LNCaP clone FGC (cell line): ENCODE measurements around the gene TRIM37.

ENCODE experiments used
- DNase-seq: peaks from one replicate; pipeline ENCODE4 v3.0.0-alpha.2; 2011; ENCODE audit warnings: low read depth
- H3K4me3 ChIP-seq: 2 replicates; pipeline ENCODE4 v1.5.1; 2011; ENCODE audit warnings: mild to moderate bottlenecking, low read depth, low read length, control low read depth
- CTCF ChIP-seq: IDR thresholded peaks from 2 replicates; pipeline ENCODE4 v1.5.1; 2012; ENCODE audit warnings: mild to moderate bottlenecking; ENCODE audit not compliant: control insufficient read depth, insufficient read depth; ENCODE audit errors: extremely low read depth

Gene TRIM37

DNA sequence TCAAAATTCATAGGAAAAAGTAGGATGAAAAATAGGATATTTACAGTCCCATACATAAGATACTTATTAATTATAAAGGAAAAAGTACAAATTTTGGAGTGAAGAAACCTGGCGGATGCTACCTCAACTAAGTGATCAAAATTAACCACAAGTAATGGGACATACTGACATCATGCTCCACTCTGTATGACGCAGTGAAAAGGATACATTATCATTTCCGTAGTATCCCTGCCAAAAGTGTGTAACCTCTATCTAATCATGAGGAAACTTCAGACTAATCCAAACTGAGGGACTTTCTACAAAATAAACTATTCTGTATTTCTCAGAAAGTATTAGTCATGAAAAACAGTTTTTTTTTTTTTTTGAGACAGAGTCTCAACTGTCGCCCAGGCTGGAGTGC lies 60.5 kb downstream of the TRIM37 start:
- no peak overlapping the region for H3K4me3 ChIP-seq
- no peak for TF ChIP-seq CTCF
- no peak for DNase-seq

- no peak for TF ChIP-seq CTCF
- DNase-seq = no peak
- no peak overlapping the region for H3K4me3 ChIP-seq
These were observed 67.9 kb downstream of the TRIM37 start for GRCh38 chr17:59038734-59039133.

- DNase-seq = no peak
- H3K4me3 ChIP-seq = no peak overlapping the region
- no peak for TF ChIP-seq CTCF
These were observed 68.7 kb downstream of the TRIM37 start for GRCh38 chr17:59037960-59038359.

GRCh38 chr17:59030811-59031210 lies 75.9 kb downstream of the TRIM37 start:
- DNase-seq = peak; percentile 69
- no peak for TF ChIP-seq CTCF
- H3K4me3 ChIP-seq = no peak overlapping the region

GRCh38 chr17:59028328-59028727 lies 78.4 kb downstream of the TRIM37 start:
- DNase-seq = no peak
- H3K4me3 ChIP-seq = no peak overlapping the region
- TF ChIP-seq CTCF = no peak

- TF ChIP-seq CTCF = no peak
These were observed 78.9 kb downstream of the TRIM37 start for GRCh38 chr17:59027750-59028149.

DNA sequence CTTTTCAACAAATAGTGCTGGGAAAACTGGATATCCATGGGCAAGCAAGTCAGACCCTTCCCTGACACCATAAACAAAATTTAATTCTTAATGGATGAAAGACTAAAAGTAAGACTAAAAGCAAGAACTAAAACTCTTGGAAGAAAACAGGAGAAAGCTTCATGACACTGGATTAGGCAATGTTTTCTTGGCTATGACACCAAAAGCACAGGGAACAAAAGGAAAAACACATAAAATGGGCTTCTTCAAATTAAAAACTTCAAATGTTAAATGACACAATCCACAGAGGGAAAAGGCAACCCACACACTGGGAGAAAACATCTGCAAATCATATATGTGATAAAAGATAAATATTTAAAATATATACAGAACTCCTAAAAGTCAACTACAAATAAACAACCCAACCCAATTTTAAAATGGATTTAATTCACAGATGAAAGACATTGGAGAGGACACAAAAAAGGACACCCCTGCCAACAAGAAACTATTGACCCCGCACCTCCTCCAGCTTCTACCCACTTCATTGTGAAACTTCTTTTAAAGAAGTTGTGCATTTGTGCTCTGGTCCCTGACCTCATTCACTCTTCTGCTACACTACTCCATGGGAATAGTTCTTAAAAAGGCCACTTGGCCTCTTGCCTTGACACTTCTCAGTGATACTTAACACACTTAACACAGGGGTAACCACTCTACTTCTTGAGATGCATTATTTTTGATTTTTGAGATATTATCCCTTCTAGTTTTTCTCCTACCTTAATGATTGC lies 80.3 kb downstream of the TRIM37 start:
- H3K4me3 ChIP-seq = no peak overlapping the region
- no peak for TF ChIP-seq CTCF
- no peak for DNase-seq

More at GRCh38 chr17:59027750-59028149, 78.9 kb downstream of the TRIM37 start:
- peak overlapping the region; percentile 35 for H3K4me3 ChIP-seq
- DNase-seq = peak; percentile 47
